Spleen (tissue), 11 donors: ENCODE measurements around the gene APOB. TPM values are rescaled to one million over a fixed set of nuclear protein-coding genes. Genes with fewer than 3 reads are reported as not detected.

Source experiments
- DNase-seq: peaks from one replicate; pipeline ENCODE4 v3.0.0-alpha.2; 2020
- H3K27ac ChIP-seq, 8 donors: fragments of 200-600 bp; sonication (generic) in 7 of 8; 1 replicate in 4 of 8; 2 replicates in 4 of 8; pipeline versions ENCODE4 v1.5.0 to v1.8.0; 2016 to 2021; ENCODE audit warnings: inconsistent platforms in 4 of 8, mild to moderate bottlenecking in 4 of 8, moderate library complexity in 1 of 8
- H3K27me3 ChIP-seq, 7 donors: fragments of 200-600 bp; sonication (generic) in 6 of 7; replicated peaks in 1 of 7; 1 replicate in 4 of 7; 2 replicates in 3 of 7; pipeline versions ENCODE4 v1.5.0 to v1.8.0; 2016 to 2021; ENCODE audit warnings: inconsistent platforms in 3 of 7, mild to moderate bottlenecking in 1 of 7
- H3K36me3 ChIP-seq, 6 donors: fragments of 200-600 bp; sonication (generic) in 5 of 6; 1 replicate in 4 of 6; 2 replicates in 2 of 6; pipeline versions ENCODE4 v1.5.0 to v1.8.0; 2016 to 2021; ENCODE audit warnings: inconsistent platforms in 2 of 6
- H3K4me1 ChIP-seq, 6 donors: fragments of 200-600 bp; sonication (generic) in 5 of 6; 1 replicate in 3 of 6; 2 replicates in 3 of 6; pipeline versions ENCODE4 v1.5.0 to v1.8.0; 2016 to 2021; ENCODE audit warnings: inconsistent platforms in 3 of 6
- H3K4me3 ChIP-seq, 8 donors: fragments of 200-600 bp; sonication (generic) in 7 of 8; 1 replicate in 4 of 8; 2 replicates in 4 of 8; pipeline versions ENCODE4 v1.5.0 to v1.8.0; 2016 to 2021; ENCODE audit warnings: inconsistent platforms in 4 of 8, mild to moderate bottlenecking in 4 of 8, moderate library complexity in 2 of 8
- H3K9me3 ChIP-seq, 8 donors: fragments of 200-600 bp; sonication (generic) in 7 of 8; 1 replicate in 4 of 8; 2 replicates in 4 of 8; pipeline versions ENCODE4 v1.5.0 to v1.8.0; 2016 to 2021; ENCODE audit warnings: inconsistent platforms in 4 of 8
- CTCF ChIP-seq, 11 experiments: fragments of 200-600 bp in 7 of 11; fragments of 450-650 bp in 4 of 11; sonication (generic) in 4 of 11; IDR thresholded peaks in 8 of 11; conservative IDR thresholded peaks in 3 of 11; 1 replicate in 7 of 11; 2 replicates in 4 of 11; pipeline versions ENCODE4 v1.4.0 to v1.8.0; 2016 to 2021; ENCODE audit warnings: antibody characterized with exemption in 11 of 11, inconsistent platforms in 4 of 11, mild to moderate bottlenecking in 1 of 11
- POLR2A ChIP-seq, 3 donors: fragments of 450-650 bp; IDR thresholded peaks; one replicate each; pipeline ENCODE4 v1.5.1; 2017; ENCODE audit warnings: antibody characterized with exemption in 3 of 3, mild to moderate bottlenecking in 1 of 3
- POLR2AphosphoS5 ChIP-seq, 3 donors: sonication (generic); formaldehyde crosslinking; IDR thresholded peaks; one replicate each; pipeline ENCODE4 v1.5.1; 2017; ENCODE audit warnings: antibody characterized with exemption in 3 of 3
- WGBS, 5 donors: extraction: QIAGEN DNeasy Blood & Tissue Kit in 3 of 5; methylation state at CpG; one replicate each; pipeline versions ENCODE4 v1.1.5 to v1.1.7; 2013 to 2018; 5-methylcytosine and 5-hydroxymethylcytosine counted together
- intact Hi-C: fragments of 100-400 bp; cut with DNase I; formaldehyde crosslinking; loops from one replicate; pipeline ENCODE4 v1.15.0; 2023; ENCODE audit warnings: low total_unique reads
- polyA plus RNA-seq, 3 donors: library from polyadenylated mRNA; stranded (reverse); fragments of 200-250 nt; gene quantifications; one replicate each; pipeline ENCODE4 v1.2.1, GENCODE V29; 2013
- total RNA-seq, 7 donors: library from RNA; depleted of rRNA in 3 of 7; stranded (reverse); fragments of >200 nt in 3 of 7; fragmentation: NEBNext Ultra II Directional in 4 of 7; extraction: Animal tissue kit (Norgen Biotek cat#: 25700) in 4 of 7; gene quantifications; one replicate each; pipeline versions ENCODE4 v1.1.0 to v1.2.1, GENCODE V29; 2016 to 2021
- donor health status: healthy with polysubstance abuse.
- donor health status: DM: no; HTN: no; CAD: no; lungs with moderate emphysema.
- donor health status: DM: no; HTN: no; CAD: no.
- donor health status: Bipolar disorder and iron deficiency.
- donor health status: healthy.
- donor health status: DM: no; HTN: no; CAD: no.
- donor health status: DM: yes; HTN: yes; CAD: no.

The APOB gene
- total and polyA plus RNA-seq, 10 donors, result 0.02 to 2.5 (median 0.39) TPM

- Histone ChIP-seq H3K9me3 (no peaks in the 10 kb centered on the region), H3K4me3 (no peak overlapping the region), H3K27ac (no peak overlapping the region), H3K27me3 (no peaks in the 10 kb centered on the region), H3K4me1 (no peaks in the 10 kb centered on the region), H3K36me3 (no peaks in the 10 kb centered on the region)
- intact Hi-C loops, result no loop called here
- no peak for DNase-seq
- TF ChIP-seq POLR2A (IDR thresholded peaks at IDR 0.05) (no peak), CTCF (IDR thresholded peaks at IDR 0.05 in 8 of 11, conservative IDR thresholded peaks at IDR 0.05 in 3 of 11) (no peak), POLR2AphosphoS5 (IDR thresholded peaks at IDR 0.05) (no peak)
Observed at GRCh38 chr2:21026479-21027282, 17.2 kb downstream of the APOB start.

- no peak for TF ChIP-seq CTCF (IDR thresholded peaks at IDR 0.05 in 8 of 11, conservative IDR thresholded peaks at IDR 0.05 in 3 of 11)
- TF ChIP-seq POLR2A (IDR thresholded peaks at IDR 0.05), result no peak
- TF ChIP-seq POLR2AphosphoS5 (IDR thresholded peaks at IDR 0.05), result no peak
- Histone ChIP-seq H3K27ac (no peak overlapping the region), H3K4me3 (no peak overlapping the region), H3K27me3 (no peaks in the 10 kb centered on the region), H3K36me3 (no peaks in the 10 kb centered on the region), H3K9me3 (no peaks in the 10 kb centered on the region), H3K4me1 (no peaks in the 10 kb centered on the region)
- no peak for DNase-seq
- intact Hi-C loops, result no loop called here
- 84 to 90% (median 87%) methylated on average over 11 of the region's 11 CpGs for WGBS, 5 donors
Observed at GRCh38 chr2:21025690-21026478, 18.0 kb downstream of the APOB start.

- DNase-seq, result no peak
- Histone ChIP-seq H3K36me3 (no peaks in the 10 kb centered on the region), H3K4me3 (no peak overlapping the region), H3K9me3 (no peaks in the 10 kb centered on the region), H3K4me1 (no peaks in the 10 kb centered on the region), H3K27me3 (no peaks in the 10 kb centered on the region), H3K27ac (no peak overlapping the region)
- no peak for TF ChIP-seq CTCF (IDR thresholded peaks at IDR 0.05 in 8 of 11, conservative IDR thresholded peaks at IDR 0.05 in 3 of 11)
- TF ChIP-seq POLR2A (IDR thresholded peaks at IDR 0.05), result no peak
- no peak for TF ChIP-seq POLR2AphosphoS5 (IDR thresholded peaks at IDR 0.05)
- WGBS, 5 donors, result 85 to 93% (median 92%) methylated on average over 7 of the region's 7 CpGs
- intact Hi-C loops, result no loop called here
Observed at GRCh38 chr2:21024722-21025389, 19.0 kb downstream of the APOB start.

GRCh38 chr2:21024198-21024597 lies 19.7 kb downstream of the APOB start:
- Histone ChIP-seq H3K36me3 (no peaks in the 10 kb centered on the region), H3K27ac (no peak overlapping the region), H3K4me3 (no peak overlapping the region), H3K27me3 (no peaks in the 10 kb centered on the region), H3K4me1 (no peaks in the 10 kb centered on the region), H3K9me3 (no peaks in the 10 kb centered on the region)
- WGBS, 5 donors, result 80 to 89% (median 86%) methylated on average over 5 of the region's 5 CpGs
- no peak for DNase-seq
- intact Hi-C loops, result no loop called here
- no peak for TF ChIP-seq POLR2A (IDR thresholded peaks at IDR 0.05)
- no peak for TF ChIP-seq POLR2AphosphoS5 (IDR thresholded peaks at IDR 0.05)
- no peak for TF ChIP-seq CTCF (IDR thresholded peaks at IDR 0.05 in 8 of 11, conservative IDR thresholded peaks at IDR 0.05 in 3 of 11)
